Measurements from ENCODE around the gene RHOH.

GRCh38 chr4:40212674-40213527 is 16.1 kb downstream of the RHOH start:
- TF ChIP-seq CTCF (IDR thresholded peaks at IDR 0.05) (no peak), POLR2AphosphoS5 (IDR thresholded peaks at IDR 0.05) (no peak), POLR2A (IDR thresholded peaks at IDR 0.05; ENCODE audit: low read depth) (no peak), EP300 (IDR thresholded peaks at IDR 0.05) (no peak)

Measured in esophagus muscularis mucosa (tissue), 4 donors.